K562 (cell line): ENCODE measurements around the gene IL23A. TPM values are rescaled to one million over a fixed set of nuclear protein-coding genes. Genes with fewer than 3 reads are reported as not detected.

Source experiments
- ATAC-seq: fragments of 200-7000 bp; cut with Tn5 transposase; 3 replicates; pipeline ENCODE4 v1.9.1; 2020; ENCODE audit warnings: moderate library complexity
- BruUV-seq: library from RNA; stranded (reverse); fragments of 400-500 nt; replicated peaks from 2 replicates; lab custom pipeline; 2021; lab: Mats Ljungman, UMichigan
- CTCF ChIA-PET: fragments of 300-600 bp; formaldehyde crosslinking; extraction: SDS; loops from one replicate; lab custom pipeline; 2021; ENCODE audit warnings: low intra/inter-chr PET ratio; lab: Yijun Ruan, JAX
- POLR2A ChIA-PET: fragments of 300-600, 350-650 bp; sonication (Branson Sonifier 250); formaldehyde crosslinking; extraction: SDS; loops from one replicate; lab custom pipeline; 2021; ENCODE audit warnings: antibody characterized with exemption, inconsistent platforms; lab: Yijun Ruan, JAX
- DNase-seq, 4 experiments: peaks; one replicate each; pipeline versions ENCODE4 v3.0.0 to v3.0.0-alpha.2; 2011 to 2018; ENCODE audit warnings: low spot score in 3 of 4, mixed read lengths in 3 of 4; ENCODE audit errors: extremely low read depth in 1 of 4
- FAIRE-seq: peaks from 2 replicates; lab custom pipeline; 2011; peaks lifted over from hg19 to GRCh38; lab: Jason Lieb, UNC
- H2AFZ ChIP-seq: 2 replicates; pipeline ENCODE4 v1.6.0; 2011; ENCODE audit warnings: low read depth, low read length, control low read depth, inconsistent platforms
- H3K27ac ChIP-seq: fragments of 200-600 bp; 3 replicates; pipeline ENCODE4 v1.8.0; 2011; ENCODE audit warnings: low read depth, mild to moderate bottlenecking, control low read depth, inconsistent platforms, low read length, moderate library complexity, mixed read lengths; ENCODE audit errors: extremely low read depth
- H3K27me3 ChIP-seq, 2 experiments: fragments of 300-600 bp in 1 of 2; 2 replicates in 1 of 2; 3 replicates in 1 of 2; pipeline versions ENCODE4 v1.6.0 to v1.8.0; 2011; ENCODE audit warnings: inconsistent platforms in 2 of 2, low read length in 2 of 2, mild to moderate bottlenecking in 1 of 2, mixed read lengths in 1 of 2, moderate library complexity in 1 of 2; ENCODE audit not compliant: control insufficient read depth in 2 of 2, insufficient read depth in 2 of 2
- H3K36me3 ChIP-seq: fragments of 300-600 bp; 3 replicates; pipeline ENCODE4 v1.8.0; 2011; ENCODE audit warnings: mild to moderate bottlenecking, low read length, inconsistent platforms; ENCODE audit not compliant: control insufficient read depth, insufficient read depth
- H3K4me1 ChIP-seq, 2 experiments: fragments of 200-600 bp in 1 of 2; replicated peaks in 1 of 2; 2 replicates in 1 of 2; 3 replicates in 1 of 2; pipeline versions ENCODE4 v1.5.1 to v1.8.0; 2011; ENCODE audit warnings: inconsistent platforms in 2 of 2, low read length in 2 of 2, mild to moderate bottlenecking in 1 of 2, mixed read lengths in 1 of 2, moderate library complexity in 1 of 2; ENCODE audit not compliant: control insufficient read depth in 2 of 2, insufficient read depth in 2 of 2
- H3K4me2 ChIP-seq: 2 replicates; pipeline ENCODE4 v1.6.1; 2011; ENCODE audit warnings: low read length, control low read depth, inconsistent platforms, mixed read lengths; ENCODE audit not compliant: insufficient read depth
- H3K4me3 ChIP-seq: fragments of 200-600 bp; sonication (generic), shearing (Covaris generic); 2 replicates; pipeline ENCODE4 v1.5.1; 2016; ENCODE audit warnings: control low read depth, inconsistent platforms
- H3K79me2 ChIP-seq: fragments of 200-600 bp; 3 replicates; pipeline ENCODE4 v1.8.0; 2011; ENCODE audit warnings: low read length, inconsistent platforms; ENCODE audit not compliant: control insufficient read depth, insufficient read depth
- H3K9ac ChIP-seq, 2 experiments: 2 replicates each; pipeline versions ENCODE4 v1.6.0 to v1.6.1; 2011; ENCODE audit warnings: low read depth in 2 of 2, low read length in 2 of 2, control low read depth in 1 of 2, inconsistent platforms in 1 of 2, mild to moderate bottlenecking in 1 of 2, mixed read lengths in 1 of 2; ENCODE audit not compliant: insufficient read depth in 1 of 2
- H3K9me1 ChIP-seq: one replicate; pipeline ENCODE4 v1.6.0; 2011; ENCODE audit warnings: inconsistent platforms, mild to moderate bottlenecking, low read length, moderate library complexity; ENCODE audit not compliant: control insufficient read depth, insufficient read depth
- H3K9me3 ChIP-seq: replicated peaks from 2 replicates; pipeline ENCODE4 v1.5.1; 2011; ENCODE audit warnings: low read depth, low read length, inconsistent platforms; ENCODE audit not compliant: control insufficient read depth, insufficient read depth
- H4K20me1 ChIP-seq: replicated peaks from 2 replicates; pipeline ENCODE4 v1.6.1; 2011; ENCODE audit warnings: low read length, inconsistent platforms, mixed read lengths; ENCODE audit not compliant: control insufficient read depth, insufficient read depth
- ADNP ChIP-seq: fragments of 200-800 bp; sonication (Bioruptor generic); IDR thresholded peaks from 2 replicates; pipeline ENCODE4 v1.6.1; 2016; ENCODE audit warnings: missing genetic modification characterization, missing compliant biosample characterization
- BMI1 ChIP-seq: fragments of 150-350 bp; IDR thresholded peaks from 2 replicates; pipeline ENCODE4 v1.6.1; 2014; ENCODE audit warnings: low read length
- EP400 ChIP-seq: fragments of 450-650 bp; IDR thresholded peaks from 2 replicates; pipeline ENCODE4 v1.6.1; 2017; ENCODE audit warnings: antibody characterized with exemption, mild to moderate bottlenecking, moderate library complexity
- KLF6 ChIP-seq: fragments of 250-450 bp; sonication (Bioruptor Pico); IDR thresholded peaks from 2 replicates; pipeline ENCODE4 v1.4.0; 2020; ENCODE audit warnings: mild to moderate bottlenecking, moderate library complexity, borderline replicate concordance
- MEF2D ChIP-seq: conservative IDR thresholded peaks from 2 replicates; pipeline ENCODE4 v1.6.1; 2016; ENCODE audit warnings: low read depth, missing genetic modification characterization, missing compliant biosample characterization
- NCOR1 ChIP-seq: fragments of 450-650 bp; IDR thresholded peaks from 2 replicates; pipeline ENCODE4 v1.6.1; 2016; ENCODE audit warnings: mild to moderate bottlenecking, moderate library complexity
- NFATC3 ChIP-seq: fragments of 450-650 bp; IDR thresholded peaks from 2 replicates; pipeline ENCODE4 v1.6.1; 2017; ENCODE audit warnings: mild to moderate bottlenecking
- NFIC ChIP-seq: fragments of 450-650 bp; IDR thresholded peaks from 2 replicates; pipeline ENCODE4 v1.6.1; 2017; ENCODE audit warnings: mild to moderate bottlenecking, inconsistent platforms
- NR3C1 ChIP-seq: sonication (generic); formaldehyde crosslinking; IDR thresholded peaks from 2 replicates; pipeline ENCODE4 v1.8.1; 2022; ENCODE audit warnings: missing genetic modification reagents
- SRF ChIP-seq, 2 experiments: fragments of 250-450, 450-650 bp in 1 of 2; sonication (Bioruptor Pico) in 1 of 2; sonication (generic) in 1 of 2; formaldehyde crosslinking; IDR thresholded peaks; 2 replicates each; pipeline versions ENCODE4 v1.5.0 to v1.5.1; 2020 to 2022; ENCODE audit warnings: mild to moderate bottlenecking in 1 of 2, missing genetic modification reagents in 1 of 2
- ZNF584 ChIP-seq: fragments of 200-800 bp; sonication (Bioruptor generic); IDR thresholded peaks from 2 replicates; pipeline ENCODE4 v1.6.1; 2016; ENCODE audit warnings: low read depth, mild to moderate bottlenecking, missing genetic modification characterization, missing compliant biosample characterization
- WGBS: fragments of 100-300 bp; shearing (Covaris generic); methylation state at CpG from one replicate; pipeline ENCODE4 v1.1.6; 2016; ENCODE audit warnings: low coverage, mixed read lengths; ENCODE audit not compliant: insufficient coverage; ENCODE audit errors: missing lambda C conversion rate; 5-methylcytosine and 5-hydroxymethylcytosine counted together
- in situ Hi-C: fragments of 300-500 bp; cut with MboI; formaldehyde crosslinking; loops from 4 replicates; pipeline ENCODE4 v1.15.0; 2018; ENCODE audit warnings: inconsistent platforms, mixed read lengths
- intact Hi-C: fragments of 100-400 bp; cut with micrococcal nuclease; formaldehyde crosslinking; loops from 2 replicates; pipeline ENCODE4 v1.14.2; 2022
- polyA plus RNA-seq, 8 experiments: library from polyadenylated mRNA; depleted of rRNA in 4 of 8; stranded (reverse) in 5 of 8; unstranded in 3 of 8; fragments of >200 nt; fragmentation: Nextera tagmentation in 2 of 8; fragmentation: Illumina TruSeq in 1 of 8; extraction: Ambion mirVana in 2 of 8; extraction: Trizol in 1 of 8; gene quantifications; 2 replicates each; pipeline versions ENCODE4 v1.2.1 to v1.2.3, GENCODE V29; 2011 to 2014; ENCODE audit warnings: inconsistent platforms in 1 of 8, missing spikeins in 1 of 8
- total RNA-seq, 7 experiments: library from RNA; depleted of rRNA in 6 of 7; stranded (reverse); fragments of >200 nt in 6 of 7; fragmentation: Illumina TruSeq in 2 of 7; extraction: Trizol in 2 of 7; gene quantifications; 2 replicates each; pipeline versions ENCODE4 v1.2.1 to v1.2.3, GENCODE V29; 2011 to 2021; ENCODE audit warnings: low replicate concordance in 1 of 7
- TF ChIP-seq, protein P1 (sequence below): fragments of 450-650 bp; IDR thresholded peaks from 2 replicates; pipeline ENCODE4 v1.6.1; 2018; ENCODE audit not compliant: partially characterized antibody

Gene IL23A
- total and polyA plus RNA-seq, 9 of the 15 experiments (the other 6 are each of a cell fraction or from before 2014, with no cell fraction given), result 4.4 to 37.2 (median 9.6) TPM

DNA sequence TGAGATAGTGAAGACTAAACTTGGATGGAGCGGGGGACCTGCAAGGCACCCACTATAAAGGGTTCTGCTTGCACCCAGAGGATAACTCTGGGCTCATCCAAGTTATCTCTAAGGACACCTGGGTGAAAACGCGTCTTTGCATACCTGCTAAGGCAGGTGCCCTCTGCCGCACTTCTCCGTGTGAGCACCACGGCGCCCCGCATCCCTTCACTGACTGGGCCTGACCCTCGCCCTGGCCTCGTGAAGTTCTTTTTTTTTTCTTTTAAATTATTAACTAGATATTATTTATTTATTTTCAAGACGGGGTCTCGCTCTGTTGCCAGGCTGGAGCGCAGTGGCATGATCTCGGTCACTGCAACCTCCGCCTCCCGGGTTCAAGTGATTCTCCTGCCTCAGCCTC lies 43.9 kb downstream of the IL23A start:
- no peak for DNase-seq
- Histone ChIP-seq H3K4me1 (peaks cover 20 to 22% of the 10 kb centered on the region in 2 experiments), H3K4me2 (no peak overlapping the region), H2AFZ (no peak overlapping the region), H3K9me1 (no peaks in the 10 kb centered on the region), H3K4me3 (no peak overlapping the region), H3K9me3 (no peaks in the 10 kb centered on the region), H3K36me3 (no peaks in the 10 kb centered on the region), H3K79me2 (no peaks in the 10 kb centered on the region), H3K27me3 (no peaks in the 10 kb centered on the region), H3K9ac (no peak overlapping the region), H3K27ac (no peak overlapping the region), H4K20me1 (no peaks in the 10 kb centered on the region)
- no peak for FAIRE-seq
- CTCF ChIA-PET, result no interaction called here
- 78% methylated on average over 15 of the region's 16 CpGs for WGBS
- TF ChIP-seq KLF6 (CRISPR knock-in tag), result no peak
- no peak for TF ChIP-seq EP400
- TF ChIP-seq NR3C1 (CRISPR knock-in tag), result no peak
- no peak for TF ChIP-seq ZNF584 (CRISPR knock-in tag)
- TF ChIP-seq BMI1, result no peak
- in situ Hi-C loops, result no loop called here
- no peak for ATAC-seq
- intact Hi-C loops, result no loop called here
- BruUV-seq, result no TSS peak
- POLR2A ChIA-PET, result interaction anchor here (1.2 to 1.3 kb wide), 3 partner anchors 11 to 31 kb away, joined by 3 to 7 read pairs (median 4); partner anchors contain the start of gene STAT2

DNA sequence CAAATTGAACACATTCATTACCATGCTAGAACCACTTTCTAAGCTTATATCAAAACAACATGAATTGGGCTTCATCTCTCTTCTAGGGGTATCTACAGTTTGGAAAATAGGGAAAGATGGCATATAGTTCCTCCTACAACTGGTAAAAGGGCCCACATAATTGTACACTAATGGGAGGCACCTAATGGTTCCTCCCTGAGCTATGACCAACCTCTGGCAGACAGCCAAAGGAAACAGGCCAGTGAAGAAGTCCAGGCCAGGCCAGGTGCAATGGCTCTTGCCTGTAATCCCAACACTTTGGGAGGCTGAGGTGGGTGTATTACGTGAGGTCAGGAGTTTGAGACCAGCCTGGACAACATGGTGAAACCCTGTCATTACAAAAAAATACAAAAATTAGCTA lies 47.2 kb downstream of the IL23A start:
- H3K4me1 ChIP-seq, result peaks cover 14 to 18% of the 10 kb centered on the region in 2 experiments
- H3K9me1 ChIP-seq, result no peaks in the 10 kb centered on the region
- H3K9me3 ChIP-seq, result no peaks in the 10 kb centered on the region
- H3K27me3 ChIP-seq, result no peaks in the 10 kb centered on the region
- no peak overlapping the region for H3K4me2 ChIP-seq
- no peak overlapping the region for H3K4me3 ChIP-seq
- H4K20me1 ChIP-seq, result no peaks in the 10 kb centered on the region
- CTCF ChIA-PET, result no interaction called here
- intact Hi-C loops (no loop called here), in situ Hi-C loops (no loop called here)
- 0 out of 2 replicates have a peak overlapping the region, but pooled peaks have one; percentile 12 for H2AFZ ChIP-seq
- no TSS peak for BruUV-seq
- DNase-seq (peak in 2 of 4 experiments; percentile 29 to 65), ATAC-seq (peak; percentile 59), FAIRE-seq (no peak)
- POLR2A ChIA-PET, result interaction anchor here (0.8 to 1.9 kb wide), 4 partner anchors 9 to 29 kb away, joined by 3 to 12 read pairs (median 3); partner anchors contain the start of gene STAT2
- H3K9ac ChIP-seq, result no peak overlapping the region
- WGBS, result 78% methylated on average over 1 of the region's 1 CpG
- no peak for TF ChIP-seq NCOR1
- no peak for TF ChIP-seq MEF2D
- TF ChIP-seq SRF (CRISPR knock-in tag; IDR thresholded peaks at IDR 0.05), result peak in 1 of 2 experiments; percentile 37; a peak in 1 of 4 replicates
- TF ChIP-seq NFATC3, result no peak
- TF ChIP-seq, protein P1, sequence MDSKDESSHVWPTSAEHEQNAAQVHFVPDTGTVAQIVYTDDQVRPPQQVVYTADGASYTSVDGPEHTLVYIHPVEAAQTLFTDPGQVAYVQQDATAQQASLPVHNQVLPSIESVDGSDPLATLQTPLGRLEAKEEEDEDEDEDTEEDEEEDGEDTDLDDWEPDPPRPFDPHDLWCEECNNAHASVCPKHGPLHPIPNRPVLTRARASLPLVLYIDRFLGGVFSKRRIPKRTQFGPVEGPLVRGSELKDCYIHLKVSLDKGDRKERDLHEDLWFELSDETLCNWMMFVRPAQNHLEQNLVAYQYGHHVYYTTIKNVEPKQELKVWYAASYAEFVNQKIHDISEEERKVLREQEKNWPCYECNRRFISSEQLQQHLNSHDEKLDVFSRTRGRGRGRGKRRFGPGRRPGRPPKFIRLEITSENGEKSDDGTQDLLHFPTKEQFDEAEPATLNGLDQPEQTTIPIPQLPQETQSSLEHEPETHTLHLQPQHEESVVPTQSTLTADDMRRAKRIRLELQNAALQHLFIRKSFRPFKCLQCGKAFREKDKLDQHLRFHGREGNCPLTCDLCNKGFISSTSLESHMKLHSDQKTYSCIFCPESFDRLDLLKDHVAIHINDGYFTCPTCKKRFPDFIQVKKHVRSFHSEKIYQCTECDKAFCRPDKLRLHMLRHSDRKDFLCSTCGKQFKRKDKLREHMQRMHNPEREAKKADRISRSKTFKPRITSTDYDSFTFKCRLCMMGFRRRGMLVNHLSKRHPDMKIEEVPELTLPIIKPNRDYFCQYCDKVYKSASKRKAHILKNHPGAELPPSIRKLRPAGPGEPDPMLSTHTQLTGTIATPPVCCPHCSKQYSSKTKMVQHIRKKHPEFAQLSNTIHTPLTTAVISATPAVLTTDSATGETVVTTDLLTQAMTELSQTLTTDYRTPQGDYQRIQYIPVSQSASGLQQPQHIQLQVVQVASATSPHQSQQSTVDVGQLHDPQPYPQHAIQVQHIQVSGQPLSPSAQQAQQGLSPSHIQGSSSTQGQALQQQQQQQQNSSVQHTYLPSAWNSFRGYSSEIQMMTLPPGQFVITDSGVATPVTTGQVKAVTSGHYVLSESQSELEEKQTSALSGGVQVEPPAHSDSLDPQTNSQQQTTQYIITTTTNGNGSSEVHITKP, result peak; percentile 48
- TF ChIP-seq NFIC, result peak; percentile 93
- no peak for TF ChIP-seq ADNP (tag)
- no peak overlapping the region for H3K27ac ChIP-seq
- no peaks in the 10 kb centered on the region for H3K79me2 ChIP-seq
- H3K36me3 ChIP-seq, result no peaks in the 10 kb centered on the region
